Measurements from ENCODE around the gene OR6N2.

DNA sequence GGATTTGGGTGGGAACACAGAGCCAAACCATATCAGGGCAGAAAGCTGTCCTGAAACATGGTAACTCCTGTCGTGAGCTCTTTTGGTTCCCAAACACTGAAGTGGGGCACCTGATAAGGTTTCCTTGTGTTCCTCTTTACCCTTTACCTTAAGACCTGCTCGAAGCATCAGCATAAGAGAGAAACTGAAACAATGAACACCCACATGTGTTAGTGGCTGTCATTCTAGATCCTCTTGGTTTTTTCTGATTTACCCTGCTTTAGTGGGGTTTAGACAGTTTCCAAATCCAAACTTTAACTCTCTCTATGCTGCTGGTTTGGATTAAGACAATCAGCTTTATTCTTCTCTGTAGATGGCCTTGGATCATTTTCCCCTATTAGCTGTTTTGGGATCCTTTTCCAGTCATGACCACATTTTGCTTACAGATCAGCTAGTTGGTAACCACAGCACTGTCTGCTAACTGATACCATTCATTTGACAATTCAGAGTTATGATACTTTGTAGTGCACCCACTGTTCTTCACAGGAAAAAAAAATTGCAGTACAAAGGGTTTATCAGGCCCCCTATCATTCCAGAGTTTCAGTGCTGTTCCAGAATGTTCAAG lies 49.2 kb upstream of the OR6N2 start:
- TF ChIP-seq ARNTL (CRISPR knock-in tag; IDR thresholded peaks at IDR 0.05; ENCODE audit: borderline replicate concordance, low read depth) (no peak), ZFP3 (CRISPR knock-in tag; IDR thresholded peaks at IDR 0.05) (no peak), ZFP30 (CRISPR knock-in tag; IDR thresholded peaks at IDR 0.05) (no peak), ESRRG (CRISPR knock-in tag; IDR thresholded peaks at IDR 0.05) (no peak), CSDC2 (CRISPR knock-in tag; IDR thresholded peaks at IDR 0.05) (no peak), ZNF8 (CRISPR knock-in tag; IDR thresholded peaks at IDR 0.05) (no peak), ISL1 (CRISPR knock-in tag; IDR thresholded peaks at IDR 0.05) (no peak), ZNF70 (CRISPR knock-in tag; IDR thresholded peaks at IDR 0.05) (no peak), SNAI2 (CRISPR knock-in tag; IDR thresholded peaks at IDR 0.05) (no peak)
- TF ChIP-seq, protein P1, sequence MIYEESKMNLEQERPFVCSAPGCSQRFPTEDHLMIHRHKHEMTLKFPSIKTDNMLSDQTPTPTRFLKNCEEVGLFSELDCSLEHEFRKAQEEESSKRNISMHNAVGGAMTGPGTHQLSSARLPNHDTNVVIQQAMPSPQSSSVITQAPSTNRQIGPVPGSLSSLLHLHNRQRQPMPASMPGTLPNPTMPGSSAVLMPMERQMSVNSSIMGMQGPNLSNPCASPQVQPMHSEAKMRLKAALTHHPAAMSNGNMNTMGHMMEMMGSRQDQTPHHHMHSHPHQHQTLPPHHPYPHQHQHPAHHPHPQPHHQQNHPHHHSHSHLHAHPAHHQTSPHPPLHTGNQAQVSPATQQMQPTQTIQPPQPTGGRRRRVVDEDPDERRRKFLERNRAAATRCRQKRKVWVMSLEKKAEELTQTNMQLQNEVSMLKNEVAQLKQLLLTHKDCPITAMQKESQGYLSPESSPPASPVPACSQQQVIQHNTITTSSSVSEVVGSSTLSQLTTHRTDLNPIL (CRISPR knock-in tag; IDR thresholded peaks at IDR 0.05; ENCODE audit: low read depth), result no peak
- TF ChIP-seq, protein P2, sequence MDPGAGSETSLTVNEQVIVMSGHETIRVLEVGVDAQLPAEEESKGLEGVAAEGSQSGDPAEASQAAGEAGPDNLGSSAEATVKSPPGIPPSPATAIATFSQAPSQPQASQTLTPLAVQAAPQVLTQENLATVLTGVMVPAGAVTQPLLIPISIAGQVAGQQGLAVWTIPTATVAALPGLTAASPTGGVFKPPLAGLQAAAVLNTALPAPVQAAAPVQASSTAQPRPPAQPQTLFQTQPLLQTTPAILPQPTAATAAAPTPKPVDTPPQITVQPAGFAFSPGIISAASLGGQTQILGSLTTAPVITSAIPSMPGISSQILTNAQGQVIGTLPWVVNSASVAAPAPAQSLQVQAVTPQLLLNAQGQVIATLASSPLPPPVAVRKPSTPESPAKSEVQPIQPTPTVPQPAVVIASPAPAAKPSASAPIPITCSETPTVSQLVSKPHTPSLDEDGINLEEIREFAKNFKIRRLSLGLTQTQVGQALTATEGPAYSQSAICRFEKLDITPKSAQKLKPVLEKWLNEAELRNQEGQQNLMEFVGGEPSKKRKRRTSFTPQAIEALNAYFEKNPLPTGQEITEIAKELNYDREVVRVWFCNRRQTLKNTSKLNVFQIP (CRISPR knock-in tag; IDR thresholded peaks at IDR 0.05; ENCODE audit: borderline replicate concordance, low read depth), result no peak
- TF ChIP-seq, protein P3, sequence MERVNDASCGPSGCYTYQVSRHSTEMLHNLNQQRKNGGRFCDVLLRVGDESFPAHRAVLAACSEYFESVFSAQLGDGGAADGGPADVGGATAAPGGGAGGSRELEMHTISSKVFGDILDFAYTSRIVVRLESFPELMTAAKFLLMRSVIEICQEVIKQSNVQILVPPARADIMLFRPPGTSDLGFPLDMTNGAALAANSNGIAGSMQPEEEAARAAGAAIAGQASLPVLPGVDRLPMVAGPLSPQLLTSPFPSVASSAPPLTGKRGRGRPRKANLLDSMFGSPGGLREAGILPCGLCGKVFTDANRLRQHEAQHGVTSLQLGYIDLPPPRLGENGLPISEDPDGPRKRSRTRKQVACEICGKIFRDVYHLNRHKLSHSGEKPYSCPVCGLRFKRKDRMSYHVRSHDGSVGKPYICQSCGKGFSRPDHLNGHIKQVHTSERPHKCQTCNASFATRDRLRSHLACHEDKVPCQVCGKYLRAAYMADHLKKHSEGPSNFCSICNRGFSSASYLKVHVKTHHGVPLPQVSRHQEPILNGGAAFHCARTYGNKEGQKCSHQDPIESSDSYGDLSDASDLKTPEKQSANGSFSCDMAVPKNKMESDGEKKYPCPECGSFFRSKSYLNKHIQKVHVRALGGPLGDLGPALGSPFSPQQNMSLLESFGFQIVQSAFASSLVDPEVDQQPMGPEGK (CRISPR knock-in tag; IDR thresholded peaks at IDR 0.05; ENCODE audit: borderline replicate concordance), result no peak
